ENCODE results near the gene EVX2. TPM values are rescaled to one million over a fixed set of nuclear protein-coding genes. Genes with fewer than 3 reads are reported as not detected.
A peak's percentile ranks its signal among the peaks of the same experiment; 100 is the strongest.

The EVX2 gene
- total RNA-seq, 4 donors from 2014 or later: not detected

GRCh38 chr2:176126929-176127773 is 43.4 kb upstream of the EVX2 start:
- TF ChIP-seq POLR2A (IDR thresholded peaks at IDR 0.05): no peak
- TF ChIP-seq CTCF (IDR thresholded peaks at IDR 0.05): peak; percentile 71 to 77
- no peak for TF ChIP-seq POLR2AphosphoS5 (IDR thresholded peaks at IDR 0.05)
- Histone ChIP-seq H3K36me3 (no peaks in the 10 kb centered on the region), H3K27ac (no peak overlapping the region), H3K4me3 (no peak overlapping the region), H3K4me1 (peaks cover 49% of the 10 kb centered on the region), H3K27me3 (peaks cover 97% of the 10 kb centered on the region), H3K9me3 (no peaks in the 10 kb centered on the region)
- 6% methylated on average over 13 of the region's 13 CpGs for WGBS
- peak in 1 of 2 donors; percentile 74 for DNase-seq (ENCODE audit: low spot score in 2 of 2)

- 50% methylated on average over 6 of the region's 6 CpGs for WGBS
- H3K4me1 ChIP-seq: peaks cover 55% of the 10 kb centered on the region
- no peak overlapping the region for H3K4me3 ChIP-seq
- H3K27me3 ChIP-seq: peaks cover 97% of the 10 kb centered on the region
- no peak for DNase-seq (ENCODE audit: low spot score in 2 of 2)
- TF ChIP-seq EP300 (IDR thresholded peaks at IDR 0.05): no peak
- TF ChIP-seq CTCF (IDR thresholded peaks at IDR 0.05): no peak
- TF ChIP-seq POLR2AphosphoS5 (IDR thresholded peaks at IDR 0.05): no peak
- TF ChIP-seq POLR2A (IDR thresholded peaks at IDR 0.05): no peak
- no peak overlapping the region for H3K27ac ChIP-seq
- no peaks in the 10 kb centered on the region for H3K9me3 ChIP-seq
- no peaks in the 10 kb centered on the region for H3K36me3 ChIP-seq
Measured at GRCh38 chr2:176125772-176126054, 42.0 kb upstream of the EVX2 start.

GRCh38 chr2:176124947-176125771 is 41.4 kb upstream of the EVX2 start:
- no peak overlapping the region for H3K27ac ChIP-seq
- peaks cover 50% of the 10 kb centered on the region for H3K4me1 ChIP-seq
- peaks cover 97% of the 10 kb centered on the region for H3K27me3 ChIP-seq
- no peaks in the 10 kb centered on the region for H3K36me3 ChIP-seq
- no peak overlapping the region for H3K4me3 ChIP-seq
- no peak for TF ChIP-seq POLR2A (IDR thresholded peaks at IDR 0.05)
- DNase-seq (ENCODE audit: low spot score in 2 of 2): no peak
- WGBS: 49% methylated on average over 5 of the region's 9 CpGs
- H3K9me3 ChIP-seq: no peaks in the 10 kb centered on the region

- no peak for DNase-seq (ENCODE audit: low spot score in 2 of 2)
- WGBS: 29% methylated on average over 12 of the region's 34 CpGs
- Histone ChIP-seq H3K9me3 (no peaks in the 10 kb centered on the region), H3K4me1 (peaks cover 42% of the 10 kb centered on the region), H3K27me3 (peaks cover 97% of the 10 kb centered on the region), H3K27ac (no peak overlapping the region), H3K36me3 (no peaks in the 10 kb centered on the region), H3K4me3 (peak overlapping the region; percentile 62)
- TF ChIP-seq POLR2AphosphoS5 (IDR thresholded peaks at IDR 0.05) (no peak), EP300 (IDR thresholded peaks at IDR 0.05) (no peak), CTCF (IDR thresholded peaks at IDR 0.05) (no peak), POLR2A (IDR thresholded peaks at IDR 0.05) (no peak)
Measured at GRCh38 chr2:176124110-176124946, 40.6 kb upstream of the EVX2 start.

- Histone ChIP-seq H3K4me3 (peak overlapping the region; percentile 62), H3K4me1 (peaks cover 34% of the 10 kb centered on the region), H3K36me3 (no peaks in the 10 kb centered on the region), H3K27ac (no peak overlapping the region), H3K27me3 (peaks cover 97% of the 10 kb centered on the region), H3K9me3 (no peaks in the 10 kb centered on the region)
- WGBS: 23% methylated on average over 27 of the region's 40 CpGs
- TF ChIP-seq POLR2AphosphoS5 (IDR thresholded peaks at IDR 0.05): no peak
- TF ChIP-seq CTCF (IDR thresholded peaks at IDR 0.05): no peak
- TF ChIP-seq POLR2A (IDR thresholded peaks at IDR 0.05): no peak
- no peak for TF ChIP-seq EP300 (IDR thresholded peaks at IDR 0.05)
- DNase-seq (ENCODE audit: low spot score in 2 of 2): no peak
Measured at GRCh38 chr2:176123411-176124109, 39.8 kb upstream of the EVX2 start.

All from suprapubic skin (tissue), 4 donors.